GM18526 (cell line): ENCODE results near the gene FADS3.

ENCODE experiments used
- POLR2A ChIP-seq: IDR thresholded peaks from 3 replicates; pipeline ENCODE4 v1.6.1; 2011; ENCODE audit not compliant: insufficient read length; ENCODE audit errors: extremely low read depth

FADS3 gene

GRCh38 chr11:61891331-61892084, at the start of gene FADS3:
FADS3 (minus strand) TSS chr11:61891545; CDS start chr11:61891381, 164 bp downstream.
- no peak for TF ChIP-seq POLR2A

GRCh38 chr11:61940466-61940865, 49.1 kb upstream of the FADS3 start:
- no peak for TF ChIP-seq POLR2A

GRCh38 chr11:61935861-61936260, 44.5 kb upstream of the FADS3 start:
- TF ChIP-seq POLR2A, result no peak

- TF ChIP-seq POLR2A, result no peak
Measured at GRCh38 chr11:61930933-61931332, 39.6 kb upstream of the FADS3 start.

- TF ChIP-seq POLR2A, result no peak
Measured at GRCh38 chr11:61928606-61929005, 37.3 kb upstream of the FADS3 start.

- TF ChIP-seq POLR2A, result no peak
Measured at GRCh38 chr11:61927501-61927900, 36.2 kb upstream of the FADS3 start.

GRCh38 chr11:61926235-61926634, 34.9 kb upstream of the FADS3 start:
- TF ChIP-seq POLR2A, result no peak

- no peak for TF ChIP-seq POLR2A
Measured at GRCh38 chr11:61925736-61926135, 34.4 kb upstream of the FADS3 start.

GRCh38 chr11:61924064-61924455, 32.7 kb upstream of the FADS3 start:
- no peak for TF ChIP-seq POLR2A

GRCh38 chr11:61923166-61924063, 32.1 kb upstream of the FADS3 start:
- TF ChIP-seq POLR2A, result no peak

GRCh38 chr11:61922539-61922938, 31.2 kb upstream of the FADS3 start:
- no peak for TF ChIP-seq POLR2A

- TF ChIP-seq POLR2A, result no peak
Measured at GRCh38 chr11:61921446-61921845, 30.1 kb upstream of the FADS3 start.

- no peak for TF ChIP-seq POLR2A
Measured at GRCh38 chr11:61919705-61920631, 28.6 kb upstream of the FADS3 start.

- TF ChIP-seq POLR2A, result no peak
Measured at GRCh38 chr11:61918938-61919704, 27.8 kb upstream of the FADS3 start.
